ENCODE measurements around the gene SLC35E4.
"Not testable (repeated sequence)": the region's sequence is repeated elsewhere in the genome, so short reads cannot be mapped to it uniquely, and the experiment has no call there.

SLC35E4 gene, protein sequence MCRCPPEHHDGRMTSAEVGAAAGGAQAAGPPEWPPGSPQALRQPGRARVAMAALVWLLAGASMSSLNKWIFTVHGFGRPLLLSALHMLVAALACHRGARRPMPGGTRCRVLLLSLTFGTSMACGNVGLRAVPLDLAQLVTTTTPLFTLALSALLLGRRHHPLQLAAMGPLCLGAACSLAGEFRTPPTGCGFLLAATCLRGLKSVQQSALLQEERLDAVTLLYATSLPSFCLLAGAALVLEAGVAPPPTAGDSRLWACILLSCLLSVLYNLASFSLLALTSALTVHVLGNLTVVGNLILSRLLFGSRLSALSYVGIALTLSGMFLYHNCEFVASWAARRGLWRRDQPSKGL

DNA sequence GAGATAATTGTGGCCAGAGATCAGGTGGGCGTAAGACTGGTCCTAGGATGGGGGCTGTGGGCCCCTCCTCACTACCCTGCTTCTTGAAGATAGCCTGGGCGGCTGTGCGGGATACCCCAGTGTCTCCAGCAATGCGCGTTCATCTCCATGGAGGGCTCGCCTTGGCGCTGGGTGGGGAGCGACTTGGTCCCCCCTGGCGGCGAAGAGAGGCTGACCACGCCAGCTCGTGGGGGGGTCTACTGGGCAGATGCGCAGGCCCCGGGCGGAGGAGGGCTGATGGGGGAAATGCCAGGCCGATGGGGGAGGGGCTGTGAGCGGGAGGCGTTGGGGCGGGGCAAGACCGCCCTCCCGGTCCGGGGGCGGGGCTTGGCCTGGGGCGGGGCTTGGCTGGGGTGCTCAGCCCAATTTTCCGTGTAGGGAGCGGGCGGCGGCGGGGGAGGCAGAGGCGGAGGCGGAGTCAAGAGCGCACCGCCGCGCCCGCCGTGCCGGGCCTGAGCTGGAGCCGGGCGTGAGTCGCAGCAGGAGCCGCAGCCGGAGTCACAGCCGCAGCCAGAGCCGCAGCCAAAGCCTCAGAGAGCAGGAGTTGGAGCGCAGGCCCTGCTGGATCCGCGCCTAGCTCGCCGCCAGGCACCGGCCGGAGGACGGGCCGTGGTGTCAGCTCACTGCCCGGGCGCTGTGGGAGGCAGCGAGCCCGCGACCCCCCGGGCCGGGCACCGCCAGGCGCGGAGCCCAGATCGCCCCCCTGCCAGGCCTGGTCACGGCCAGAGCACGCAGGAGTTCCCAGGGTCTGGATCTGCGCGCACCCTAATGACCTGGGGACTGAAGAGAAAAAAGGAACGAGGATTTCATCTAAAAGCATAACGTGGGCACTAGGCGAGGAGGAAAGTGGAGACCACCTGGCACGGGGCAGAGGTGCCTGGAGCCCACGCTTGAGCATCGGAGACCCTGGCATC is at the start of gene SLC35E4:
Gene SLC35E4 (plus strand): TSS at position 509 of the 953 bp plus-strand sequence. CDS start 670 bp downstream, outside the sequence.
- DNase-seq: peak; percentile 52 to 55

DNA sequence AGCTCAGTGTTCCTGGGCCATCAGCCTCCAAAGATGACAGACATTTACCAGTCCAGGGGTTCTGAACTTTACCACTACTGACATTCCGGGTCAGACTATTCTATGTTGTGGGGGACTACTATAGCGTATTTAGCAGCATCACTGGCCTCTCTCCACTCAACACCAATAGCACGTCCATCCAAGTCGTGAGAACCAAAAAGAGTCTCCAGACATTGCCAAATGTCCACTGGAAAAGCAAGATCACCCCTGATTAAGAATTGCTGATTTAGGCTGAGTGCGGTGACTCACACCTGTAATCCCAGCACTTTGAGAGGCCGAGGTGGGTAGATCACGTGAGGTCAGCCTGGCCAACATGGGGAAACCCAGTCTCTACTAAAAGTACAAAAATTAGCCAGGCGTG is 49.2 kb upstream of the SLC35E4 start:
- no peak for DNase-seq

DNA sequence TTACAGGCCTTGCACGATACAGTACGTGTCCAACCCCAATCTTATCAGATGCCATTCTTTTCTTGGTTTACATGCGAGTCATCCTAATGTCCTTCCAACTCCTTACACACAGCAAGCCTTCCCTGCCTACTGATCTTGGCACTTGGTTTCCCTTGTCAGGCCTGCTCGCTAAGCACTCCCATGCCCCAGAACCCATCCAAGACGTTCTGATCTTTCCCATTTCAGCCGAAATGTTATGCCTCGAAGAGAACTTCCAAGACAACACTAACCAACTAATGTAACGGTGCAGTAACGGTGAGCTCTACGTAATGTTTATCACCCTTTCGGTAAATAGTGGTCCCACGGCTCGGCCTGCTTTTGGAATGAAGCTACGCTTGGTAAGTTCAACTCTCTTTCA is 44.4 kb upstream of the SLC35E4 start:
- DNase-seq: no peak

DNA sequence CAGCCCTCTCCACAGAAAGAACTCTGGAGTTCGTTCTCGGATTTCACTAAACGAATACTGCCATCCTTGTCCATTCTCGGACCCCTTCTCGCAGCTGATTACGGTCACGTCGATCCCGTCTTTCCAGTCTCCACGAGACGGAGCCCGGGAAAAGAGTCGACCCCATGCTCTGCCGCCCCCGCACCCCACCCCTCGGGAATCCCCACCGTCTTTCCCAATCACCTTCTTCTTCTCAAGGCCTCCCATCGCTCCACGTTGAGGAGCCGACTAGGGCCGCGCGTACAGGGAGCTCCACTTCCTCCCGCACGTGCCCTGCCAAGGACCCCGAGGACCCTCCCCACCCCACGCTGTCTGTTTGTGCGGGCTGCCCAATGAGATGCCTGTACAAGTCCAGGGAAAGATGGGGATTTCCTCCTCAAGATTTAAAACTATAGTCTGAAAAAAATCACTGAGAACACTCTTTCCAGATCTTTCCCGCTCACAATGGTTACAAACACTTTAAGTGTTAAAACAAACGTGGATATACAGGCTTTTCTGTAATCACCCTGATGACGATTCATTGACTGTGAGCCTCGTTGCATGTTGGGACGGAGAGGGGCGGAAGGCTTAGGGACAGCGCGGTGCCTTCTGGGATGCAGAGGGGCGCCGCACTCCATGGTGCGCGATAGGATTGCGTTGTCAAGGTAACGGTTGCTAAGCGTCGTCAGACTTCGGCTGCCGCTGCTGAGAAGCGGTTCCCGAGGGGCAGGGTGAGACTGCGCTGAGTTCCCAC is 43.8 kb upstream of the SLC35E4 start, which contains the start of gene PES1:
Gene PES1 (minus strand): TSS at position 323 of the 772 bp plus-strand sequence. CDS start 77 bp downstream, at position 246.
- DNase-seq: peak; percentile 92 to 97

DNA sequence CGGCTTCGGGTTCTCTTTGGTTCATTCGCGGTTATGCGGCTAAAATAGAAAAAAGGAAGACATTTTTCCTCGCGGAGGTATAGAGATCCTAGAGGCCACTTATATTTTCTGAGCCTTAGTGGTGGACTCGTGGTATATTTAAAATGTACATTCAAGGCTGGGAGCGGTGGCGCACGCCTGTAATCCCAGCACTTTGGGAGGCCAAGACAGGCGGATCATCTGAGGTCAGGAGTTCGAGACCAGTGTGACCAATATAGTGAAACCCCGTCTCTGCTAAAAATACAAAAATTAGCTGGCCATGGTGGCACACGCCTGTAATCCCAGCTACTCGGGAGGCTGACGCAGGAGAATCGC is 43.2 kb upstream of the SLC35E4 start:
- not testable (repeated sequence) for DNase-seq

DNA sequence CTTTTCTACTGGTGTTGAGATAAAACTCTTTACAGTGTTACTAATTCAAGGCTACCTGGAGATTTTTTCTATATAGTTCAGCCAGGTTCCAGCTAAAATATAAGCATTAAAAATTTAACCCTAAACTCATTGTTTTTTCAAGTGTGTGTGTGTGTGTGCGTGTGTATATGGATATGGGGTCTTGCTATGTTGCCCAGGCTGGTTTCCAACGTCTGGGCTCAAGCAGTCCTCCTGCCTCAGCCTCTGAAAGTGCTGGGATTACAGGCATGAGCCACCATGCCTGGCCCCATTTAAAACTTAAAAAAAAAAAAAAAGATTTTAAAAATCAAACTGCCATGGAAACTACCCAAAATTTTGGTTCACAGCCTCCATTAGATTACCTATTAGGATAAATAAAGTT is 39.4 kb upstream of the SLC35E4 start:
- DNase-seq: no peak

DNA sequence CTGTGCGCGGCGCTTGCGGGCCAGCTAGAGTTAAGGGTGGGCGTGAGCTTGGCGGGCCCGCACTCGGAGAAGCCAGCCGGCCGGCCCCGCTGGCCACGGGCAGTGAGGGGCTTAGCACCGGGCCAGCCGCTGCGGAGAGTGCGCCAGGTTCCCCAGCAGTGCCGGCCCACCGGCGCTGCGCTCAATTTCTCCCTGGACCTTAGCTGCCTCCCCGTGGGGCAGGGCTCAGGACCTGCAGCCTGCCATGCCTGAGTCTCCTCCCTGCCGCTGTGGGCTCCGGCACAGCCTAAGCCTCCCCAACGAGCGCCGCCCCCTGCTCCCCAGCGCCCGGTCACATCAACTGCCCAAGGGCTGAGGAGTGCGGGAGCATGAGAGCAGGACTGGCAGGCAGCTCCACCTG is 38.7 kb upstream of the SLC35E4 start:
- DNase-seq: no peak

DNA sequence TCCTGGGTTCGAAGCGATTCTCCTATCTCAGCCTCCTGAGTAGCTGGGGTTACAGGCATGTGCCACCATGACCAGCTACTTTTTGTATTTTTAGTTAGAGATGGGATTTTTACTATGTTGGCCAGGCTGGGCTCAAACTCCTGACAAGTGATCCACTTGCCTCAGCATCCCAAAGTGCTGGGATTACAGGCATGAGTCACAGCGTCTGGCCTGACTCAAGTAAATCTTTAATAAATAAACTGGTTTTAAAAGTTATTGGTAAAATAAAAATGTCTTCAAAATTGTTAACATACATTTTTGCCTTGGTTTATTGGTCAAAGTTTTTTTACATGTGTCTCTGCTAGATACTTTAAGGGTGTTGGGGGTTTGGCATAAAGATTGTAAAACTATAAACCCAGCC is 36.6 kb upstream of the SLC35E4 start:
- no peak for DNase-seq

DNA sequence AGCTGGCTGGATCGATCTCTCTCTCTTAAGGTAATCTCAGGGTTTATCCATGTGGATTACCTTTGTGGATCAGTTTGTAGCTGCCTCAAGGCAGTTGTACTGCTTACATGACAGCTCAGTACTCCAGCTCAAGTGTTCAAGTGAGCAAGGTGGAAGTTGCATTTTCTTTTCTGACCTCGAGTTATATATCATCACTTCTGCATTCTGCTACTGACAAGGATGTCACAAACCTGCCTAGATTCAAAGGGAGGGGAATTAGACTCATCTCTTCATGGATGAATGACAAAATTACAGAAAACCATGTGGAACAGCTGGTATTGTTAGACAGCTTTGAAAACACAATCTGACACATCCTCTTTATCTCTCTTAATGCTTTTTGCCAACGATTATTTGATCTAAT is 34.7 kb upstream of the SLC35E4 start:
- DNase-seq: peak in 1 of 2 experiments; percentile 6

DNA sequence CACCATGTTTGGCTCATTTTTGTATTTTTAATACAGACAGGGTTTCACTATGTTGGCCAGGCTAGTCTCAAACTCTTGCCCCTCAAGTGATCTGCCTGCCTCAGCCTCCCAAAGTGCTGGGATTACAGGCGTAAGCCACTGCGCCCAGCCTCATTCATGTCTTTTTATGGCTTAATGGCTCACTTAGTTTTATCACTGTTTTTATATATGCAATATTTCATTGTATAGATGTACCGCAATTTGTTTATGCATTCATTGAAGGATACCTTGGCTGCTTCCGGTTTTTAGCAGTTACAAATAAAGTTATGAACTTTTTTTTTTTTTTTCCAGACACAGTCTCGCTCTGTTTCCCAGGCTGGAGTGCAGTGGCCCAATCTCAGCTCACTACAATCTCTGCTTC is 34.1 kb upstream of the SLC35E4 start:
- DNase-seq: no peak

DNA sequence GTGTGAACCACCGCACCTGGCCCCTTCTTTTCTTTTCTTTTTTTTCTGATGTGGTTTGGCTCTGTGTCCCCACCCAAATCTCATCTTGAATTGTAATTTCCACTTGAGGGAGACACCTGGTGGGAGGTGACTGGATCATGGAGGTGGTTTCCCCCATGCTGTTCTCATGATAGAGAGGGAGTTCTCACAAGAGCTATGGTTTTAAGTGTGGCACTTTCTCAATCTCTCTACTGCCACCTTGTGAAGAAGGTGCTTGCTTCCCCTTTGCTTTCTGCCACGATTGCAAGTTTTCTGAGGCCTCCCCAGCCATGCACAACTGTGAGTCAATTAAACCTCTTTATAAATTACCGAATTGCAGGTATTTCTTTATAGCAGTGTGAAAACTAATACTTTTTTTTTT is 33.5 kb upstream of the SLC35E4 start:
- peak; percentile 32 to 35 for DNase-seq

DNA sequence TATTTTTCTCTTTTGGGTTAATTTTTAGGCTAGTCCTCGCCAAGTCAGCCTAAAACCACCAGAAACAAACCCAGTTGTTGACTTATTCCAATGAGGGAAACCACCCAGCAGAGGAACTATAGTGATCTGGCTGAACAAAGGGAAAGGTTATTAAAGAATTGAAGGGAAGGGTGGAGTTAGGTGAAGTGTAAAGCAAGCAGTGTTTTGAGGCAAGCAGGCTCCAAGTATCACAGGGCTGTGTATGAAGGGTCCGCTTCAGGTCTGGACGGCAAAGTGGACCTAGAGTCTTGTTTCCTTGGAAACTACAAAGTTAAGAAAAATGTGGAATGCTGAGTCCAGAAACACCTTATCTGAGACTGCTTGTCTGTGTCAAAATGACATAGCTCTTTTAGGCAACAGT is 31.8 kb upstream of the SLC35E4 start:
- no peak for DNase-seq

DNA sequence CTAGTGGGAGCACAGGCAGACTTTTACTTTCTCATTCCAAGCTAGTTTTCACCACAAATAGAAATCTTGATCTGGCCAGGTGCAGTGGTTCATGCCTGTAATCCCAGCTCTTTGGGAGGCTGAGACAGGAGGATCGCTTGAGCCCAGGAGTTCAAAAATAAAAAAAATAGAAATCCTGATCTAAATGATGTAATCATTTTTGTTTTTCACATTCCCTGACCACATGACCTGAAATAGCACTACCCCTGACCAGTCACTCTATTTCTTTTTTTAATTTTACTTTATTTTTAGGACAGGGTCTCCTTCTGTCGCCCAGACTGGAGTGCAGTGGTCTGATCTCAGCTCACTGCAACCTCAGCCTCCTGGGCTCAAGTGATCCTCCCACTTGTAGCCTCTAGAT is 30.9 kb upstream of the SLC35E4 start:
- DNase-seq: no peak

DNA sequence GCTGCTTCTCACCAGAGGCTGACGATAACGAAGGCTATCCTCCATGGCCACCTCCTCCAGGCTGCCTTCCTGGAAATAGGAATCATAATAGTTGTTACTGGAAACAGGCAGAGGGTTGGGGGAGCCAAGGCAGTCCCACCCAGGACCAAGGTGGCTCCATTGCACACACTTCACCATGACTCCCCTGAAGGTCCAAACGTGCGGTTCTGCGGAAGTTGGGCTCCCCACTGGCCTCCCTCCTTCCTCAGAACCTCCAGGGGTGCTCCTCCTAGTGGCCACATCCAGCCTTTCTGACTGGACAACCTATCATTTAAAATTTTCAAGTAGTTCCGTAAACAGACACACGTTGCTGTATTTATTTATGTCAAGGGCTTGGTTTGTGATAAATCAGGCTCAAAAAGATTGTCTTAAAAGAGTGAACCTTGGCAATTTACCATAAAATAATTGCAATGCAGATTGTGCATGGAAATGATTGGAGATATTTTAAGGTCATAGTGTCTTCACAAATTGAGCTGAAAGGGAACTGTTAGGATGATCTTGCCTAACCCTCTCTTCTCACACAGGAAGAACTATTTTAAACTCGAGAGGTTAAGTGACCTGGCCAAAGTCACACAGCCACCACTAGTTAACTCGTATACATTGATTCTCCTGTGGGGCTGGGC is 30.0 kb upstream of the SLC35E4 start:
- peak; percentile 59 to 60 for DNase-seq

DNA sequence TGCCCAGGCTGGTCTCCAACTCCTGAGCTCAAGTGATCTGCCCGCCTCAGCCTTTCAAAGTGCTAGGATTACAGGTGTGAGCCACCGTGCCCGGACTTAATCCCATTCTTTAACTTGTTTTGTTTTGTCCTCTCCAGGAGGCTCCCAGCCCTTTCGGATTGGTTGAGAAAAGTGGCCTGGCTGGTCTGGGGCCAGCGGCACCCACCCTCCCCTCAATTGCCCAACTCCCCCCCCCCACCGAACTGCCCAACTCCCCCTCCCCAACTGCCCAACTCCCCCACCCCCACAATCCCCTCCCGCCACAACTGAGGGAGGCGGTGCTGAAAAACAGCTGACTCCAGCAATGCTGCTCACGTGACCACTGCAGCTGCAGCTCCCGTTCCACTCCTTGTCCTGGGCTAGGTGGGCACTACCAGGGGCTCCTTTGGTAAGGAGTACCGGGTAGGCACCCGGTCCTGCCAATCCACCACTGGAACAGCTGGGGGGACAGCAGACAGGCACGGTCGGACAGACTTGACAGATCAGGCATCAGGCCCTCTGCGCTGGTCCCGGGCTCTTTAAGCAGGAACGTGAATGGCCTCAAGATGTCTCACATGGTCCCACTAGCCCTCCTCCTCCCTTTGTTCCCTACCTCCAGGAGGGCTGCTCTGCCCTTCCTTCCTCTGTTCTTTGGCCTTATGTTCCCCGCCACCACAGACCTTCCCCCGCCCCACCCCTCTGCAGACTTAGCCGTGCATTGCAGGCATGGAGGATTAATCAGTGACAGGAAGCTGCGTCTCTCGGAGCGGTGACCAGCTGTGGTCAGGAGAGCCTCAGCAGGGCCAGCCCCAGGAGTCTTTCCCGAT is 28.9 kb upstream of the SLC35E4 start, which contains the start of gene TCN2:
Gene TCN2 (plus strand): TSS at position 720 of the 845 bp plus-strand sequence. CDS start 158 bp downstream, outside the sequence.
- peak; percentile 16 to 21 for DNase-seq

DNA sequence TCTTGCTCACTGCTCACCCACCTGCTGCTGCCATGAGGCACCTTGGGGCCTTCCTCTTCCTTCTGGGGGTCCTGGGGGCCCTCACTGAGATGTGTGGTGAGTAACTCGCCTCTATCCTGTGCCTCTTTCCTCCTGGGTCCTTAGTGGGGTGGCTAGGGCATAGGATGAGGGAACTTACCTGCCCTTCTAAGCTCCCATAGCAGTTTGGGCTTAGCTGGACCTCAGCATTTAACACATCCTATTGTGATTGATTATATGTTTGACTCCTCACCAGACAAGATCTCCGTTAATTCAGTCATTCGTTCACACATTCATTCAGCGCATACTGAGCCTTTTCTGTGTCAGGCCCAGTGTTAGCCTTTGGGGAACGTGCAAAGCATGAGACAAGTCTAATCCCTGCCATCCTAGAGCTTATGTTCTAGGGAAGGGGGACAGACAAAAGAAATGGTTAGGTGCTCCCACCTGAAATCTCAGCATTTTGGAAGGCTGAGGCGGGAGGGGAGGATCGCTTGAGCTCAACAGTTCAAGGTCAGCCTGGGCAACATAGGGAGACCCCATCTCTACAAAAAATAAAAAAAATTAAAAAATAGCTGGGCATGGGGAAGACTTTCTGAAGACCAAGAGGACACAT is 28.2 kb upstream of the SLC35E4 start:
- DNase-seq: no peak

DNA sequence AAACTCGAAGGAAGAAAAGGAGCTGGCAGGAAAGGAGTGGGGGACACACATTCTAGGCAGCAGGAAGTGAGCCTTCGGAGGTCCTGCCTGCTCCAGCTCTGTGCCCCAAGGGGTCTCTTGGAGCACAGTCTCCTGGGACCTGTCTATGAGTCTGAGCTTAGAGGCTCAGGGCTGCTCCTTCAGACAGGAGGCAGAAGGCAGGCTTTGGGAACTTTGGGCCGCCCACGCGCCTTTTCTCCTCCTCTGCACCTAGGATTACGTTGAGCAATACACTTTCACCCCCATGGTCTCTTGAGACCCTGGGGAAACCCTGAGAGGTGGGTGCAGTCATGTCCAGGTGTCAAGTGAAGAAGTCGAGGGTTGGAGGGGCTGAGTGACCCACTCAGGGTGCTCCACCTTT is 27.6 kb upstream of the SLC35E4 start:
- no peak for DNase-seq

DNA sequence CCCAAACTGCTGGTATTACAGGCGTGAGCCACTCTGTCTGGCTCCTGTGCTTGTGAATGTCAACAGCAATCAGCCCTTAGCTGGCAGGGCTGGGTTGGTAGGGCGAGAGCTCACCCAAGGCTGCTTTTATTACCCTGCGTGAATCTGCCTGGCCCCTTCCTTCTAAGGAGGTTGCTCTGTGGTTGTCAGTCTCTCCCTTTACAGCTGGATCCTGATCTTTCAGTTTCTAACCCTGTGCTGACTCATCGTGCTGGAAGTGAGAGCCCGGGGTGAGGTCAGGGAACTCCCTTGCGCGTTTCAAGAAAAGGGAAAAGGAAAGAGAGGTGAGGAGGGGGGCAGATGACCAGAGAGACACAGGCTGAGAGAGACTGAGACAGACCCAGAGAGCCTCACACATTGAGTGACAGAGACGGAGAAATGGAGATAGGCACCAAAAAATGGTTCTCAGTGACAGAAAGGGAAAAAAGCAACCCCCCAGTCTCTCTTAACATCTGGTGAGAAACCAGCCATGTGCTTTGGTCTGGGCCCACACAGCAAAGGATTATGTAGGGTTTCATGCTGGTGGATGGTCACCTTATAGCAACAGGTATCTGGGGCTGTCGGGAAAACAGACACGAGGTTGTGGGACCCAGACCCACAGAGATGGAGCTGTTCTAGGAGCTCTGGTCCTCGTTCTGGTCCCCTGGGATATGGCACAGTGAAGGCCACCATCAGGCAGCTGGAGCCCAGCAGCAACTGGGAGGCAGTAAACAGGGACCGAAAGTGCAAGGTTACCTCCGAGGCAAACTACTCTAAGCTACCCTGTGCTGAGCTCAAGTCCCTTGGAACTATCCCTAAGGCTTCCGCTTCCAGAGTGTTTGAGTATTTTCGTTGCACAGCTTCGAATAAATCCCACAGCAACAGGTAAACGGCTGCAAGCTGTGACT is 26.1 kb upstream of the SLC35E4 start:
- DNase-seq: peak; percentile 56 to 66

DNA sequence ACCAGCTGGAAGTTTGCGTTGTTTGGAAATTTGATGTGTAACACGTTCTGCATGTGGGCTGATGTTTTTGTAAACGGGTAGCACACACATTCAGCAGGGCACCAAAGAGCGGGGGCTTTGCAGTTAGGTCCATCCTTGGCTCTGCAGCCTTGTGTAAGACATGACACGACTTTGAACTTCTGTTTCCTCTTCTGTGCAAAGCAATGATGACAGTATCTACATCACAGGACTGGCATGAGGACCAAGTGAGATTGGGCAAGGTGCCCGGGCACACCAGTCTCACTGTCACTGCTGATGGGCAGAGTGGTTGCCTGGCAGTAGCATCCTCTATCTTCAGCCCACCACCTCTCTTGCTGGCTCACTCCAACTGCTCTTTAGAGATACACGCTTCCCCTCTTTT is 25.3 kb upstream of the SLC35E4 start:
- peak; percentile 17 to 22 for DNase-seq

DNA sequence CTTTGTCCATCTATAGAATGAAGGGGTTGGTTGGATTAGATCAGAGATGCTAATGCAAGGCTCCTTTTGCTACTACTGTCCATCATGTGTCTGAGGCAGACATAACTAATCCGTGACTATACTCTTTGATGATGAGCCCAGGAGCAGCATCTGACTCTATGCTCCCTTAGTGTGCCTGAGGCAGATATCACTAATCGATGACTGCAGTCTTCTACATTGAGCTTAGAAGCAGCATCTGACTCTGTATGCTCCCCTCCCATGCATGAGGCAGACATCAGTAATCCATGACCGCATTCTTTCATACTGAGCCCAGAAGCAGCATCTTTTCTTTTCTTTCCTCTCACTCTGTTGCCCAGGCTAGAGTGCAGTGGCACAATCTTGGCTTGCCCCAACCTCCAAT is 24.4 kb upstream of the SLC35E4 start:
- no peak for DNase-seq
